ENCODE data around the gene WSB1. TPM values are rescaled to one million over a fixed set of nuclear protein-coding genes. Genes with fewer than 3 reads are reported as not detected.
"Not testable (repeated sequence)": the region's sequence is repeated elsewhere in the genome, so short reads cannot be mapped to it uniquely, and the experiment has no call there.

Gene WSB1
- total RNA-seq, 1 donor from 2014 or later, result 443 TPM

GRCh38 chr17:27327871-27328270 lies 34.0 kb downstream of the WSB1 start:
- no peaks in the 10 kb centered on the region for H3K9me3 Mint-ChIP-seq (ENCODE audit: unreplicated experiment)
- TF ChIP-seq CTCF (IDR thresholded peaks at IDR 0.05; ENCODE audit: unreplicated experiment), result no peak
- H3K4me3 Mint-ChIP-seq (ENCODE audit: unreplicated experiment), result no peak overlapping the region
- H3K27ac Mint-ChIP-seq (ENCODE audit: unreplicated experiment), result no peak overlapping the region
- peaks cover 12% of the 10 kb centered on the region for H3K27me3 Mint-ChIP-seq (ENCODE audit: unreplicated experiment)
- DNase-seq (ENCODE audit: low spot score), result no peak
- H3K4me1 Mint-ChIP-seq (ENCODE audit: unreplicated experiment), result peaks cover 11% of the 10 kb centered on the region
- H3K36me3 Mint-ChIP-seq (ENCODE audit: low read depth, unreplicated experiment), result no peaks in the 10 kb centered on the region

- H3K27me3 Mint-ChIP-seq (ENCODE audit: unreplicated experiment); DNase-seq (ENCODE audit: low spot score); H3K4me1 Mint-ChIP-seq (ENCODE audit: unreplicated experiment); H3K27ac Mint-ChIP-seq (ENCODE audit: unreplicated experiment); H3K36me3 Mint-ChIP-seq (ENCODE audit: low read depth, unreplicated experiment); H3K9me3 Mint-ChIP-seq (ENCODE audit: unreplicated experiment); H3K4me3 Mint-ChIP-seq (ENCODE audit: unreplicated experiment): not testable (repeated sequence)
Measured at GRCh38 chr17:27328686-27329085, 34.8 kb downstream of the WSB1 start.

GRCh38 chr17:27329146-27329805 lies 35.4 kb downstream of the WSB1 start:
- Mint-ChIP-seq H3K4me1 (ENCODE audit: unreplicated experiment) (peaks cover 4% of the 10 kb centered on the region), H3K27ac (ENCODE audit: unreplicated experiment) (no peak overlapping the region), H3K9me3 (ENCODE audit: unreplicated experiment) (no peaks in the 10 kb centered on the region), H3K36me3 (ENCODE audit: low read depth, unreplicated experiment) (no peaks in the 10 kb centered on the region), H3K27me3 (ENCODE audit: unreplicated experiment) (peaks cover 6% of the 10 kb centered on the region), H3K4me3 (ENCODE audit: unreplicated experiment) (no peak overlapping the region)
- no peak for DNase-seq (ENCODE audit: low spot score)
- no peak for TF ChIP-seq CTCF (IDR thresholded peaks at IDR 0.05; ENCODE audit: unreplicated experiment)

GRCh38 chr17:27332047-27332393 lies 38.1 kb downstream of the WSB1 start:
- H3K36me3 Mint-ChIP-seq (ENCODE audit: low read depth, unreplicated experiment), result no peaks in the 10 kb centered on the region
- H3K27me3 Mint-ChIP-seq (ENCODE audit: unreplicated experiment), result peaks cover 6% of the 10 kb centered on the region
- no peaks in the 10 kb centered on the region for H3K9me3 Mint-ChIP-seq (ENCODE audit: unreplicated experiment)
- no peak for TF ChIP-seq CTCF (IDR thresholded peaks at IDR 0.05; ENCODE audit: unreplicated experiment)
- DNase-seq (ENCODE audit: low spot score), result no peak
- H3K4me1 Mint-ChIP-seq (ENCODE audit: unreplicated experiment), result peaks cover 4% of the 10 kb centered on the region
- peak overlapping the region; percentile 61 for H3K27ac Mint-ChIP-seq (ENCODE audit: unreplicated experiment)
- H3K4me3 Mint-ChIP-seq (ENCODE audit: unreplicated experiment), result peak overlapping the region; percentile 39

- Mint-ChIP-seq H3K9me3 (ENCODE audit: unreplicated experiment) (no peaks in the 10 kb centered on the region), H3K4me1 (ENCODE audit: unreplicated experiment) (peaks cover 4% of the 10 kb centered on the region), H3K27ac (ENCODE audit: unreplicated experiment) (peak overlapping the region; percentile 42), H3K36me3 (ENCODE audit: low read depth, unreplicated experiment) (no peaks in the 10 kb centered on the region), H3K27me3 (ENCODE audit: unreplicated experiment) (peaks cover 4% of the 10 kb centered on the region), H3K4me3 (ENCODE audit: unreplicated experiment) (peak overlapping the region; percentile 81)
- TF ChIP-seq CTCF (IDR thresholded peaks at IDR 0.05; ENCODE audit: unreplicated experiment), result peak; percentile 67
- peak; percentile 93 for DNase-seq (ENCODE audit: low spot score)
Measured at GRCh38 chr17:27332485-27333409, 38.8 kb downstream of the WSB1 start.

All from endothelial cell (in vitro differentiated cells).